ENCODE data around the gene MTF1.

The MTF1 gene

DNA sequence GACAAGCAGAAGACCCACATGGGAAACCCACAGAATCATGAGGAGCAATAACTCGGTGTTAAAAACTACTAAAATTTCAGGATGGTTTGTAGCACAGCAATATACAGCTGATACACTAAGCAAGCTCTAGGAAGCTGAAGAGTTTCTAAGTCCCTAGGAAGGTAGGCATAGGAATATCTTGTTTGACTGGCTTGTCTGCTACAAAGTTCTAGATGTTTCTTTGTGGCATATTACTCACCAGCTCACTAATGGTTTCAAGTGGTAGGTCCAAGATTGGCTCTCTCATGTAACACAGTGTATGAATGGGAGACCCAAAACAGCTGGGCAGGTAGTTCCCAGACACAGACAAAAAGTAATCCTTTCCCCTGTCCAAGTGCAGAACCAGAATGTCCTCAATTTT is 13.3 kb upstream of the MTF1 start:
- intact Hi-C loops (cut with DNase I): no loop called here
- DNase-seq: no peak

DNA sequence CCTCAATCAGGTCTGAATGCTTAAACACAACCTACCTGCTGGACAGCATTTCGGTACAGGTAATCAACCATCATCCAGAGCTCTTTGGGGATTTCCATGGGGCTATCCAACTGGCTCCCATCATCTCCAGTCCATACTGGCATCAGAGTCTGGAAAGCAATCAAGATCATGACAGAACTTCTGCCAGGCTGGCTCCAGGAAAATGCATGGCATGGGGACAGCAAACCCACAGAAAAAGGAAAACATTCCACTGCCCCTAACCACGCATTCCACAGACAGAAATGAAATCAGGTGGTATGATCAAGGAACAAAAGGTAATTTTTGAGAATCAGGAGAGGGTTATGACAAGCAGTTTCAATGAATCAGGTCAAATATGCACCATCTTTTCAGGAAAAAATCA is 9.1 kb upstream of the MTF1 start:
- intact Hi-C loops (cut with DNase I): no loop called here
- DNase-seq: no peak

DNA sequence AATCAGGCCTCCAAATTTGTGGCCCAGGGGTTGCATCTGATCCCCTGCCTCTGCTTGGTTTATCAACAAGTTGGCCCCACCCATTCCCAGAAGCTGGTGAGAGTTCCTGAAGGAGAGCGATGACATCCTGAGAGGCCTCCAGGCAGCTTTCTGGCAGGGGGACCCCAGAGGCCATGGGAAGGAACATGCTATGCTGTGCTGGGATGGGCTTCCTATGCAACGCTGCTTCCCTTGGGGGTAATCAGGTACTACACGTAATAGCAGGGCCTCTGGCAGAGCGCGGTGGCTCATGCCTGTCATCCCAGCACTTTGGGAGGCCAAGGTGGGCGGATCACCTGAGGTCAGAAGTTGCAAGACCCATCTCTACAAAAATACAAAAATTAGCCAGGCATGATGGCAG is 8.4 kb upstream of the MTF1 start:
- intact Hi-C loops (cut with DNase I): no loop called here

DNA sequence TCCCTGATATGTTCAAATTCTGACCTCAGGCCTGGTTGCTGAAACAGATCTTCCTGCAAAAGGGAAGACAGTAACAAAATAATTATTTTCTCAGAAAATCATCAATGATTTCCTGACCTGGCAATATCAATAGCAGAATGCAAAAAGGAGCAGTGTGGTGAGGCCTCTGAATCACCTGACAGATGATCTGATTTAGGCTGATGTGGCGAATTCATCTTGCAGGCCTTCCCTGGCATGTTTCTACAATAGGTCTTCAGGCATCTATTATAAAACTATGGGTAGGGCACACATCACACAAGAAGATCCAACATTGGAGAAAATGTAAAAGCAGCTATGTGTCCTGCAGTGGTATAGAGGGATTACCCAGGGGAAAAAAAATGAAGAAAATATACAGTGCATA is 7.1 kb upstream of the MTF1 start:
- intact Hi-C loops (cut with DNase I): no loop called here
- DNase-seq: no peak

More for the DNA sequence above, 8.4 kb upstream of the MTF1 start:
- no peak for DNase-seq

GRCh38 chr1:37865348-37866120 is 6.1 kb upstream of the MTF1 start:
- no peak for DNase-seq
- intact Hi-C loops (cut with DNase I): no loop called here

DNA sequence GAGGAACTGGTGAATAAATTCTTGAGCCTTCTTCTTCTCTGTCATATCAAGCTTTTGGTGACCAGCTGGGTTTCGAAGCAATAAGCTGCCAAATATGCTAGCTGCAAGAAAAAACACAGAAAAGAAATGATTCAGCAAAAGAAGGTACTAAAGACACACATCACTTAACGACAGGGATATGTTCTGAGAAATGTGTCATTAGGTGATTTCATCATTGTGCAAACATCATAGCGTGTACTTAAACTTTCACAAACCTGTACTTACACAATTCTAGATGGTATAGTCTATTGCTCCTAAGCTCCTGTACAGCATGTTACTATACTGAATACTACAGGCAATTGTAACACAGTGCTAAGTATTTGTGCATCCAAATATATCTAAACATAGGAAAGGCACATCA is 2.9 kb upstream of the MTF1 start:
- intact Hi-C loops (cut with DNase I): no loop called here
- no peak for DNase-seq

GRCh38 chr1:37861151-37861550 is 1.8 kb upstream of the MTF1 start:
- DNase-seq: no peak
- intact Hi-C loops (cut with DNase I): no loop called here

GRCh38 chr1:37860346-37860666 is 914 bp upstream of the MTF1 start:
- DNase-seq: no peak
- intact Hi-C loops (cut with DNase I): no loop called here

DNA sequence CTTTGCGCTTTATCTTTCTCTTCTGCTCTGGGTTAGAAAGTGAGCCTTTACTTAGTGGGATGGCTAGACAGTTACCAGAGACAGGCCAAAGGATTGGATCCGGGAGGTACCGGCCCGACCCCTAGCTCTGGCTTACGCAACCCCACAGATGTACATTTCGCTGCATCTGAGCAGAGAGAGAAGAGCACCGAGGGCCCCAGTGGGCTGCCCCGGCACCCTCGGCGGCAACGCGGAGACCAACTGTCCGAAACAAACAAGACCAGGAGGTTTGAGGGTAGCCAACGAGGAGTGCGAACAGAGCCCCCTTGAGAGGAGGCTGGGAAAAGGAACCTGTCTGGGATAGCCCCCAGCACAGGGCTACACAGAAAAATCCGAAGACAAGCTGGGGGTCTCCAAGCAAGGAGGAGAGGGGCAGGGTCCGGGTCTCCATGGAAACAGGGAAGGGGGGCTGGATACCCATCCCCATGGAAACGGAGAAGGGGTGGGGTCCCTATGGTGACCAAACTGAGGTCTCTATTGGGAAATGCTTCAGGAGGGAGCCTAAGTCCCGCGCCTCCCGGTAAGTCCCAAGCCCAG is 373 bp downstream of the MTF1 start:
- intact Hi-C loops (cut with DNase I): loop anchor here (1.0 to 2.0 kb wide), 2 partner anchors 51 to 166 kb away; partner anchors contain the start of genes CDCA8 and YRDC

DNA sequence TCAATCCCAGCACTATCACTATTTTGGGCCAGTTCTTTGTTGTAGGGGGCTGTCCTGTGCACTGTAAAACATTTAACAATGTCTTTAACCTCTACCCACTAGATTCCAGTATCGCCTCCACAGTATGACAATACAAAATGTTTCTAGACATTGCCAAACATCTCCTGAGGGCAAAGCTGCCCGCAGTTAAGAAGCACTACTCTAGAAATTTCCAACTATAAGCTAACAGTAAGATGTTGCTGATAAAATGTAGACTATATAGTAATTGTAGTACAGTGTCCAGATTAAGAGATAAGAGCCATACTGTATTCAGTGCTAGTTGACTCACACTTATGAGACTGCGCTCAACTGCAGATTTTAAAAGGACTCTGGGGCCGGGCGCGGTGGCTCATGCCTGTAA is 5.0 kb downstream of the MTF1 start:
- DNase-seq: no peak
- intact Hi-C loops (cut with DNase I): no loop called here

More for the DNA sequence above, 373 bp downstream of the MTF1 start:
- DNase-seq: peak in 1 of 10 donors; percentile 76

GRCh38 chr1:37853157-37853556 is 6.2 kb downstream of the MTF1 start:
- intact Hi-C loops (cut with DNase I): no loop called here
- no peak for DNase-seq

- no peak for DNase-seq
- intact Hi-C loops (cut with DNase I): no loop called here
Measured at GRCh38 chr1:37851782-37852210, 7.6 kb downstream of the MTF1 start.

DNA sequence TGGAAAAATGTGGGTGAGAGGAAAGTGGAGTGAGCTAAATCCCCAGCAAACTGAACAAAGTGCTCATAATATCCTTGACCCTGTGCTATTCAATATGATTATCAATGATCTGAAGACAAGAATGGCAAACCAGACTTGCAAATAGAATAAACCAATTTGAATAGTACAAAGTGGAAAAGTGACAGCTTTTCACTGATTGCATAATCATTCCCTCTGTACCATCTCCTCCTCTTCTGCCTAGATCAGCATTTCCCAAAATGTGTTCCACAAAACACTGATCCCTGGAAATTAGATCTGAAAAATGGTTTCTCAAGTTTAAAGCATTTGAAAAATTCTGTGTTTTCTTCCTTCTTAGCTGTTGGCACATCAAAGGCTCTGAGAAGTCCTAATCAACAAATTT is 8.1 kb downstream of the MTF1 start:
- DNase-seq: no peak
- intact Hi-C loops (cut with DNase I): no loop called here

DNA sequence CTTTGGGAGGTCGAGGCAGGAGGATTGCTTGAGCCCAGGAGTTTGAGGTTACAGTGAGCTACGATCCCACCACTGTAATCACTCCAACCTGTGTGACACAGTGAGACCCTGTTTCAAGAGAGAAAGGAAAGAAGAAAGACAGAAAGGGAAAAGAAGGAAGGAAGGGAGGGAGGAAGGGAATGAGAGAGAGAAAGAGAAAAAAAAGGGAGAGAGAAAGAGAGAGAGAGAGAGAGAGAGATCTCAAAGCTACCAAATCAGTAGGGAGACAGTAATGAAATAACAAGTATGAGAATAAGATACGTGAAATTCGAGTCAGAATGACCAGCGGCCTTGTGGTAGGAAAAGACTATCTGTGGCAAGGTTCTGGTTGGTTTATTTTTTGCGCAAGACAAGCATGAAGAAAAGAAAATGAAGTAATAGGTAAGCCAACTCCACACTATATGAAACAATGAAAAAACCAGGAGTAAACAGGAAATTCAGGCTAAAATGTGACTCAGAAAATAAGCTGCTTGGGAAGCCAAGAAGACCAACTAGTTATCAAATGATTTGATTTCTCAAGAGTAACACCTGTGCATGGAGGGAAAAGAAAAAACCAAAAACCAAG is 8.9 kb downstream of the MTF1 start:
- DNase-seq: no peak
- intact Hi-C loops (cut with DNase I): no loop called here

DNA sequence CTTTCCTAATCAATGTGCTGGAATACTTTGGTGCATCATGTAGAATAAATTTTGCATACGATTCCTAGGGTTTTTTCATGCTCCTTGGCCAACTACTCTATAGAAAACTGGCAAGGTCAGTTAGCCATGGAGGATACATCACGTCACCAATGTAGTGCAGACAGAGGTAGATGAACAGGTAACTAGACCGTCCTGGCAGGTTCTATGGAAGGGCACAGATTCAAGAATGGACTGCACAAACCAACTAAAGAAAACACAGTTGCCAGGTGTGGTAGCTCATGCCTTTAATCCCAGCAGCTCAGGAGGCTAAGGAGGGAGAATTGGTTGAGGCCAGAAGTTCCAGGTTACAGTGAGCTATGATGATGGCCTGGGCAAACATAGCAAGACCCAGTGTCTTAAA is 9.9 kb downstream of the MTF1 start:
- intact Hi-C loops (cut with DNase I): no loop called here
- DNase-seq: no peak

- intact Hi-C loops (cut with DNase I): no loop called here
- DNase-seq: no peak
Measured at GRCh38 chr1:37846647-37847339, 12.6 kb downstream of the MTF1 start.

DNA sequence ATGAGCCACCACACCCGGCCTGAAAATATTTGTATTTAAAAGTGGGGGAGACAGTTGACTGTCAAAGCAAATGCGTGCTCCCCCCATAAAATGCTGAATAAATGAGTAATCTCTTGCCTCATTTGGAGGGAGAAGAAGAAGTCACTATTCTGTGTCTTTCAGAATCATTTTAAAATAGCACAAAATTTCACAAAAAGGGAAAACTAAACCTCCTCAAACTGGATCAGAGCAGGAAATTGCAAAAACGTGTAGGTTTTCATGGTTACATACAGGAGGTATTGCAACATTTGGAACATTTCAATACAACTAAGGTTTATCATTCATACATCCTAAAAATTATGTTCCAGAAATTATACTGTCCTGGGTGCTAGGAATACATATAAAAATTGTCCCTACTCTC is 13.6 kb downstream of the MTF1 start:
- intact Hi-C loops (cut with DNase I): no loop called here
- no peak for DNase-seq

- no peak for DNase-seq
- intact Hi-C loops (cut with DNase I): no loop called here
Measured at GRCh38 chr1:37845049-37845646, 14.2 kb downstream of the MTF1 start.

DNA sequence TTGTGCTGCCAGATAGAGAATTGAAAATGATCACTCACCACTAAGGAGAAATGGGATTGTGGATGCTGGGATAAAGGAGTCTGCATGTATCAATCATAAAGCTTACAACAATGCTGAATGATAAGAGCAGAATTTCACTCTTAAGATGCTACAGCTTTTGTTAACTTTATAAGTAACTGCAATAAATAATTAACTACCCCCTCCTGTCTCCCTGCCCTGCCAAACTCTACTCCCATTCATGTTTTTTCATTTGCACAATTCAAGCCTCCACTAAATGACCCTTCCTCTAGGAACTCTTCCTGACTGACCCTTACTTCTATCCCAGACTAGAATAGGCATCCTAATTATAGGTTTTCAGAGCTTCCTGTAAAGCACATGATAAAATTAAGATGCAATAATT is 14.9 kb downstream of the MTF1 start:
- intact Hi-C loops (cut with DNase I): no loop called here
- DNase-seq: no peak

DNA sequence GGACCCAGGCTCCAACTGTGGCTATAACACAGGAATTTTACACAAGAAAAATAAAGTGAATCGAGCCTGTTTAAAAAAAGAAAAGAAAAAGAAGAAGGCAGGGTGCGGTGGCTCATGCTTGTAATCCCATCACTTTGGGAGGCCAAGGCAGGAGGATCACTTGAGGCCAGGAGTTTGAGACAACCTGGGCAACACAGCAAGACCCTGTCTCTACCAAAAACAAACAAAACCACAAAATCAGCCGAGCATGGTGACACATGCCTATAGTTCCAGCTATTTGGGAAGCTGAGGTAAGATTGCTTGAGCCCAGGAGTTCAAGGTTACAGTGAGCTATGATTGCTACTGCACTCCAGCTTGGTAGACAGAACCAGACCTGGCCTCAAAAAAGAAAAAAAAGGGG is 17.7 kb downstream of the MTF1 start:
- intact Hi-C loops (cut with DNase I): no loop called here
- DNase-seq: no peak

- DNase-seq: no peak
- intact Hi-C loops (cut with DNase I): no loop called here
Measured at GRCh38 chr1:37840711-37841110, 18.7 kb downstream of the MTF1 start.

Measured in posterior cingulate gyrus (tissue), 11 donors.